AG04450 (cell line): ENCODE results near the gene SENP3. TPM values are rescaled to one million over a fixed set of nuclear protein-coding genes. Genes with fewer than 3 reads are reported as not detected.
A peak's percentile ranks its signal among the peaks of the same experiment; 100 is the strongest.

Source experiments
- CTCF ChIA-PET: fragments of 300-600, 350-600 bp; formaldehyde crosslinking; extraction: SDS; loops from one replicate; lab custom pipeline; 2022; ENCODE audit warnings: antibody characterized with exemption, inconsistent platforms; lab: Charles Lee
- POLR2A ChIA-PET: fragments of 350-600 bp; formaldehyde crosslinking; extraction: SDS; loops from one replicate; lab custom pipeline; 2021; ENCODE audit warnings: antibody characterized with exemption, inconsistent platforms; lab: Yijun Ruan, JAX
- DNase-seq: peaks from one replicate; pipeline ENCODE4 v3.0.0-alpha.2; 2011; ENCODE audit warnings: low read depth, low spot score
- H3K27ac ChIP-seq: one replicate; pipeline ENCODE4 v1.5.1; 2012; ENCODE audit warnings: low read depth, low read length, control low read depth
- H3K27me3 ChIP-seq: one replicate; pipeline ENCODE4 v1.6.0; 2012; ENCODE audit warnings: low read length; ENCODE audit not compliant: control insufficient read depth, insufficient read depth
- H3K4me3 ChIP-seq: 2 replicates; pipeline ENCODE4 v1.5.1; 2011; ENCODE audit warnings: mild to moderate bottlenecking, low read depth, low read length, control low read depth
- H3K9me3 ChIP-seq: 2 replicates; pipeline ENCODE4 v1.5.1; 2012; ENCODE audit warnings: low read length; ENCODE audit not compliant: control insufficient read depth, insufficient read depth
- CTCF ChIP-seq: IDR thresholded peaks from 2 replicates; pipeline ENCODE4 v1.5.1; 2011; ENCODE audit warnings: low read depth, low read length, control low read depth, inconsistent platforms
- polyA plus RNA-seq: library from polyadenylated mRNA; depleted of rRNA; stranded (reverse); fragments of >200 nt; gene quantifications from 2 replicates; pipeline ENCODE4 v1.2.3, GENCODE V29; 2011

The SENP3 gene
- polyA plus RNA-seq, 1 experiment: 67.6 TPM

GRCh38 chr17:7612294-7612640, 50.5 kb downstream of the SENP3 start:
- Histone ChIP-seq H3K4me3 (peak overlapping the region; percentile 33), H3K9me3 (no peaks in the 10 kb centered on the region; the same call in 1 of the 2 replicates), H3K27me3 (no peaks in the 10 kb centered on the region), H3K27ac (no peak overlapping the region)
- POLR2A ChIA-PET: interaction anchor here (1.5 kb wide), 1 partner anchor 15 kb away, joined by 3 read pairs; the partner anchor contains the start of gene SAT2
- TF ChIP-seq CTCF: no peak
- no peak for DNase-seq
- CTCF ChIA-PET: interaction anchor here (0.7 to 5.2 kb wide), 4 partner anchors 23 to 75 kb away, joined by 5 to 26 read pairs (median 13); partner anchors contain the start of genes SOX15, TP53 and WRAP53

DNA sequence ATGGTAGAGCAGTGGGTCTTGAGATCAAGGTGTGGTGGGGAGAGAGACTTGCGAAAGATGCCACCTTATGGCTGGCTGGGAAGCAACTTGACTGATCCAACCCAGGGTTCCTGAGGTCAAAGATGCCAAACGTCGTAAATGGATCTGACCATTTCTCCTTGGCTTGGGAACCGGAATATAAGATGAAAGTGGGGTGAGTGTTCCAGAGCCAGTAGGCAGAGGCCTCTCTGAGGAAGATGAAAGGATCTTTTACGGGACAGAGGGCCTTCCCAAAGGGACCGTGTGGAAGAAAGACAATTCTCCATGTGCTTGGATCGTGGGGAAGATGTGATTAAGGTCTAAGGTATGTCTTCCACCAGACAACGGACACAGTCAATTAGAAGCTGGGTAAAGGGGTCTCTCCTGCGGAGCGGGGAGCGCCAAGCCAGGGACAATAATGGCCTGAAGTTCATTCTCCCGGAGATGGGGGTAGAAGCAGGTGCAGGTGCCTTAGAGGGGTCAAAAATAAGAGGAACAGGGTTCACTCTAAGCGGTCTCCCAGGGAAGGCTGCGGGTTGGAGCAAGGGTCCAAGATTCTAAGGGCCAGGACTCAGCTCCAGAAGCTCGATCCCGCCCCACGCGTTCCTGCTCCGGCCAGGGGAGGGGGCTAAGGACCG, 52.2 kb downstream of the SENP3 start:
- TF ChIP-seq CTCF: no peak
- ChIA-PET CTCF (interaction anchor here (0.8 to 4.1 kb wide), 6 partner anchors 14 to 75 kb away, joined by 3 to 29 read pairs (median 13); partner anchors contain the start of genes ATP1B2, SAT2, SOX15 and TP53), POLR2A (interaction anchor here (0.8 to 2.6 kb wide), 5 partner anchors 9 to 73 kb away, joined by 3 to 20 read pairs (median 3); partner anchors contain the start of genes SAT2, TP53 and WRAP53)
- Histone ChIP-seq H3K27me3 (no peaks in the 10 kb centered on the region), H3K9me3 (no peaks in the 10 kb centered on the region; the same call in 1 of the 2 replicates), H3K27ac (peak overlapping the region; percentile 80), H3K4me3 (peak overlapping the region; percentile 86)
- no peak for DNase-seq

- TF ChIP-seq CTCF: peak; percentile 66
- peak within 1 kb of the TSS; percentile 80 for H3K27ac ChIP-seq
- DNase-seq: peak; percentile 100
- CTCF ChIA-PET: interaction anchor here (0.6 to 2.8 kb wide), 16 partner anchors 10 to 378 kb away, joined by 3 to 29 read pairs (median 4); partner anchors contain the start of genes ATP1B2, SAT2, SOX15 and TP53
- H3K9me3 ChIP-seq: no peaks in the 10 kb centered on the region; the same call in 1 of the 2 replicates
- H3K27me3 ChIP-seq: peaks cover under 1% of the 10 kb centered on the region
- POLR2A ChIA-PET: interaction anchor here (0.7 to 2.6 kb wide), 5 partner anchors 9 to 72 kb away, joined by 3 to 20 read pairs (median 6); partner anchors contain the start of genes SAT2, TP53 and WRAP53
- peak within 1 kb of the TSS; percentile 86 for H3K4me3 ChIP-seq
Measured at GRCh38 chr17:7614425-7615264, 52.9 kb downstream of the SENP3 start, which contains the start of gene FXR2. TSS of gene FXR2 (minus strand) at chr17:7614897. CDS start at chr17:7614532, 365 bp downstream.

GRCh38 chr17:7615265-7615747, 53.6 kb downstream of the SENP3 start:
- Histone ChIP-seq H3K27me3 (peaks cover 3% of the 10 kb centered on the region), H3K27ac (peak overlapping the region; percentile 52), H3K9me3 (no peaks in the 10 kb centered on the region; the same call in 1 of the 2 replicates), H3K4me3 (peak overlapping the region; percentile 59)
- ChIA-PET POLR2A (interaction anchor here (0.6 to 2.6 kb wide), 4 partner anchors 9 to 72 kb away, joined by 4 to 20 read pairs (median 12); partner anchors contain the start of genes SAT2, TP53 and WRAP53), CTCF (interaction anchor here (0.6 to 2.8 kb wide), 15 partner anchors 13 to 377 kb away, joined by 3 to 29 read pairs (median 4); partner anchors contain the start of genes SAT2, SOX15, TP53 and WRAP53)
- DNase-seq: no peak
- TF ChIP-seq CTCF: no peak
